Transverse colon (tissue), 4 donors: ENCODE results near the gene NRAS.

Experiments used
- CTCF ChIP-seq, 5 experiments: fragments of 200-600 bp in 3 of 5; fragments of 450-650 bp in 2 of 5; sonication (generic) in 3 of 5; IDR thresholded peaks; 1 replicate in 2 of 5; 2 replicates in 3 of 5; pipeline ENCODE4 v1.5.1; 2016 to 2017; ENCODE audit warnings: antibody characterized with exemption in 5 of 5, inconsistent platforms in 3 of 5, mild to moderate bottlenecking in 2 of 5, moderate library complexity in 1 of 5
- EP300 ChIP-seq: sonication (generic); formaldehyde crosslinking; IDR thresholded peaks from one replicate; pipeline ENCODE4 v1.6.1; 2017; ENCODE audit warnings: antibody characterized with exemption, low read depth
- POLR2A ChIP-seq: fragments of 450-650 bp; IDR thresholded peaks from one replicate; pipeline ENCODE4 v1.6.1; 2016; ENCODE audit warnings: antibody characterized with exemption, mild to moderate bottlenecking, moderate library complexity
- POLR2AphosphoS5 ChIP-seq, 3 donors: sonication (generic); formaldehyde crosslinking; IDR thresholded peaks; one replicate each; pipeline ENCODE4 v1.6.1; 2016; ENCODE audit warnings: antibody characterized with exemption in 3 of 3

GRCh38 chr1:114753143-114753542 lies 36.6 kb upstream of the NRAS start:
- no peak for TF ChIP-seq CTCF (IDR thresholded peaks at IDR 0.05)
- no peak for TF ChIP-seq EP300
- no peak for TF ChIP-seq POLR2AphosphoS5 (IDR thresholded peaks at IDR 0.05)
- no peak for TF ChIP-seq POLR2A
